ENCODE measurements around the gene LRTM2. TPM values are rescaled to one million over a fixed set of nuclear protein-coding genes. Genes with fewer than 3 reads are reported as not detected.

Gene LRTM2
- total and polyA plus RNA-seq, 2 of the 4 experiments (the other 2 are of a cell fraction) = not detected

DNA sequence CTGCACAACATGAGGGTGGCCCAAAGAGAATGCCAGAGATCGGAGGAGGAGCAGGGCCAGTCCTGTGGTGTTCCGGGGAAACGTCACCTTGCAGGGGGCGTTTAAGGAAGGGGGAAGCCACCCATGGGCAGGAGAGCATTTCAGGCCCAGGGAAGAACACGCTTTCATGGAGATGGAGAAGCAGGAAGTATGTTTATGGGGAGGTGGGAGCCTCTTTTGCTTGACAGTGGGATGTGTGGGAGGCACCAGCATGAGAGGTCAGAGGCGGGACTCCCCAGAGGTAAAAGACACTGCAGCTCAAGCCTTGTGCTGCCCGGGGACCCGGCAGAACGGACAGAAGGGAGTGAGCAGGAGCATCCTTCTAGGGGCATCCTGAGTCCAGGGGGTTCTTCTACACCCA lies 1.3 kb upstream of the LRTM2 start:
- TF ChIP-seq, protein P1, sequence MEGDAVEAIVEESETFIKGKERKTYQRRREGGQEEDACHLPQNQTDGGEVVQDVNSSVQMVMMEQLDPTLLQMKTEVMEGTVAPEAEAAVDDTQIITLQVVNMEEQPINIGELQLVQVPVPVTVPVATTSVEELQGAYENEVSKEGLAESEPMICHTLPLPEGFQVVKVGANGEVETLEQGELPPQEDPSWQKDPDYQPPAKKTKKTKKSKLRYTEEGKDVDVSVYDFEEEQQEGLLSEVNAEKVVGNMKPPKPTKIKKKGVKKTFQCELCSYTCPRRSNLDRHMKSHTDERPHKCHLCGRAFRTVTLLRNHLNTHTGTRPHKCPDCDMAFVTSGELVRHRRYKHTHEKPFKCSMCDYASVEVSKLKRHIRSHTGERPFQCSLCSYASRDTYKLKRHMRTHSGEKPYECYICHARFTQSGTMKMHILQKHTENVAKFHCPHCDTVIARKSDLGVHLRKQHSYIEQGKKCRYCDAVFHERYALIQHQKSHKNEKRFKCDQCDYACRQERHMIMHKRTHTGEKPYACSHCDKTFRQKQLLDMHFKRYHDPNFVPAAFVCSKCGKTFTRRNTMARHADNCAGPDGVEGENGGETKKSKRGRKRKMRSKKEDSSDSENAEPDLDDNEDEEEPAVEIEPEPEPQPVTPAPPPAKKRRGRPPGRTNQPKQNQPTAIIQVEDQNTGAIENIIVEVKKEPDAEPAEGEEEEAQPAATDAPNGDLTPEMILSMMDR (conservative IDR thresholded peaks at IDR 0.05; ENCODE audit: low read depth, low read length) = no peak
- TF ChIP-seq RCOR1 (IDR thresholded peaks at IDR 0.05; ENCODE audit: insufficient replicate concordance, low read length) (no peak), BHLHE40 (IDR thresholded peaks at IDR 0.05; ENCODE audit: low read depth, low read length) (no peak), FOS (IDR thresholded peaks at IDR 0.05; ENCODE audit: low read depth, low read length) (no peak), CEBPB (IDR thresholded peaks at IDR 0.05; ENCODE audit: low read depth, low read length) (no peak), MXI1 (IDR thresholded peaks at IDR 0.05; ENCODE audit: borderline replicate concordance, low read depth, low read length) (no peak), CHD1 (IDR thresholded peaks at IDR 0.05; ENCODE audit: low read depth, low read length) (no peak), MAFK (IDR thresholded peaks at IDR 0.05; ENCODE audit: low read depth, low read length) (no peak), RFX5 (IDR thresholded peaks at IDR 0.05; ENCODE audit: low read depth, low read length) (no peak)
- TF ChIP-seq, protein P2, sequence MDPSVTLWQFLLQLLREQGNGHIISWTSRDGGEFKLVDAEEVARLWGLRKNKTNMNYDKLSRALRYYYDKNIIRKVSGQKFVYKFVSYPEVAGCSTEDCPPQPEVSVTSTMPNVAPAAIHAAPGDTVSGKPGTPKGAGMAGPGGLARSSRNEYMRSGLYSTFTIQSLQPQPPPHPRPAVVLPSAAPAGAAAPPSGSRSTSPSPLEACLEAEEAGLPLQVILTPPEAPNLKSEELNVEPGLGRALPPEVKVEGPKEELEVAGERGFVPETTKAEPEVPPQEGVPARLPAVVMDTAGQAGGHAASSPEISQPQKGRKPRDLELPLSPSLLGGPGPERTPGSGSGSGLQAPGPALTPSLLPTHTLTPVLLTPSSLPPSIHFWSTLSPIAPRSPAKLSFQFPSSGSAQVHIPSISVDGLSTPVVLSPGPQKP (IDR thresholded peaks at IDR 0.05; ENCODE audit: borderline replicate concordance, low read depth, low read length) = no peak
- Histone ChIP-seq H2BK5ac (ENCODE audit: low read depth, low read length, poor library complexity, severe bottlenecking) (no peak overlapping the region), H3K23ac (ENCODE audit: low read depth, low read length) (no peak overlapping the region), H2BK15ac (ENCODE audit: low read depth, low read length) (no peak overlapping the region), H2BK120ac (ENCODE audit: low read depth, low read length) (no peak overlapping the region), H4K5ac (ENCODE audit: low read depth, low read length) (no peak overlapping the region), H3K9me3 (ENCODE audit: control insufficient read depth, insufficient read depth, low read length) (no peaks in the 10 kb centered on the region), H3K9me1 (ENCODE audit: insufficient read depth, low read length) (no peaks in the 10 kb centered on the region; the same call in 1 of the 2 replicates), H3K56ac (ENCODE audit: extremely low read depth, insufficient read depth, low read length) (no peak overlapping the region), H3K36me3 (ENCODE audit: control insufficient read depth, insufficient read depth, low read length) (no peaks in the 10 kb centered on the region), H4K8ac (ENCODE audit: low read depth in 2 of 2, low read length in 2 of 2) (no peak overlapping the region), H3K4me1 (ENCODE audit: control insufficient read depth, insufficient read depth, low read length) (no peaks in the 10 kb centered on the region), H2AK5ac (ENCODE audit: low read depth, low read length) (no peak overlapping the region), H3K79me1 (ENCODE audit: low read depth in 1 of 2, low read length in 2 of 2) (no peaks in the 10 kb centered on the region), H3K27me3 (ENCODE audit: control insufficient read depth, insufficient read depth, low read length) (peaks cover 77% of the 10 kb centered on the region), H3K18ac (ENCODE audit: low read depth, low read length) (no peak overlapping the region), H2BK20ac (ENCODE audit: low read depth, low read length) (no peak overlapping the region), H2AK9ac (replicated peaks; ENCODE audit: low read depth, low read length, poor library complexity) (no peak overlapping the region), H4K91ac (ENCODE audit: insufficient read depth, low read depth, low read length) (no peak overlapping the region), H3K4me2 (ENCODE audit: low read depth, low read length) (no peak overlapping the region), H3K9ac (ENCODE audit: low read depth, low read length) (no peak overlapping the region), H3K4ac (ENCODE audit: low read depth, low read length) (no peak overlapping the region), H3K14ac (replicated peaks; ENCODE audit: low read depth, low read length) (no peak overlapping the region), H4K20me1 (ENCODE audit: insufficient read depth, low read length) (no peaks in the 10 kb centered on the region), H3K27ac (ENCODE audit: insufficient read depth, low read length) (no peak overlapping the region), H2AFZ (replicated peaks; ENCODE audit: low read length, poor library complexity) (no peak overlapping the region), H3K4me3 (ENCODE audit: insufficient read depth, low read depth, low read length) (no peak overlapping the region)
- in situ Hi-C loops (cut with MboI; ENCODE audit: low sequenced_read_pairs) = loop anchor here (25.0 kb wide), 1 partner anchor 468 kb away; no protein-coding TSS in a partner anchor
- no peak for ATAC-seq (ENCODE audit: low read depth)
- DNase-seq = no peak
- POLR2A ChIA-PET (ENCODE audit: unreplicated experiment) = no interaction called here
- CTCF ChIA-PET = no interaction called here
- dilution Hi-C loops (cut with HindIII; ENCODE audit: low sequenced_read_pairs, unreplicated experiment) = no loop called here
- no TSS peak for BruUV-seq (replicated peaks)
- intact Hi-C loops (cut with micrococcal nuclease) = no loop called here
- 62% methylated on average over 5 of the region's 9 CpGs; no CpG with 5 or more reads in 1 of the 2 experiments for WGBS, 2 experiments (ENCODE audit: extremely low coverage in 2 of 2, insufficient read length in 1 of 2)

Data from IMR-90 (cell line).